ENCODE measurements around the gene DPP10.

DNA sequence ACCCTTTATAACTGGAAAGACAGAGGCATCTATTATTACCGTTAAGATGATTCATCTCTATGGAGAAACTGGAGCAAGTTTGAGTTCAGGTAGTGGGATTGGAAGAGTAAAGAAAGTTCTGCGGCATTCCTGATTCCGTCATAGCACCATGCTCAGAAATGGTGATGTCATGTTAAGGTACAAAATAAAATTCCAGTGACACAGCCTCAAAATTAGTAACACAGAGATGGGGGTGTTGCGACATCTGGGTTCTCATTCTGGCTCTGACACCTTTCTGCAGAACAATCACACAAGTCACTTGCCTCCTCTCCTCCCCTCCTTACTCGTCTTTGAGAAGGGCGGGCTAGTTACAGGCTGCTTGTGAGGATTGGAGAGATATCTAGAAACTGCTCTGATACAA is 105.7 kb downstream of the DPP10 start:
- TF ChIP-seq SUZ12 (IDR thresholded peaks at IDR 0.05; ENCODE audit: extremely low read depth, insufficient read depth, insufficient read length): no peak
- TF ChIP-seq YY1 (IDR thresholded peaks at IDR 0.05; ENCODE audit: insufficient read depth, insufficient read length): no peak

All from NT2/D1 (cell line).